NCI-H345 treated with DMSO at 0.1 percent for 48 hours (cell line): Measurements from ENCODE around the gene PIGS.

Experiments
- DNase-seq: peaks from one replicate; lab custom pipeline; 2025; ENCODE audit not compliant: unreplicated experiment; lab: John Stamatoyannopoulos, UW

PIGS gene

DNA sequence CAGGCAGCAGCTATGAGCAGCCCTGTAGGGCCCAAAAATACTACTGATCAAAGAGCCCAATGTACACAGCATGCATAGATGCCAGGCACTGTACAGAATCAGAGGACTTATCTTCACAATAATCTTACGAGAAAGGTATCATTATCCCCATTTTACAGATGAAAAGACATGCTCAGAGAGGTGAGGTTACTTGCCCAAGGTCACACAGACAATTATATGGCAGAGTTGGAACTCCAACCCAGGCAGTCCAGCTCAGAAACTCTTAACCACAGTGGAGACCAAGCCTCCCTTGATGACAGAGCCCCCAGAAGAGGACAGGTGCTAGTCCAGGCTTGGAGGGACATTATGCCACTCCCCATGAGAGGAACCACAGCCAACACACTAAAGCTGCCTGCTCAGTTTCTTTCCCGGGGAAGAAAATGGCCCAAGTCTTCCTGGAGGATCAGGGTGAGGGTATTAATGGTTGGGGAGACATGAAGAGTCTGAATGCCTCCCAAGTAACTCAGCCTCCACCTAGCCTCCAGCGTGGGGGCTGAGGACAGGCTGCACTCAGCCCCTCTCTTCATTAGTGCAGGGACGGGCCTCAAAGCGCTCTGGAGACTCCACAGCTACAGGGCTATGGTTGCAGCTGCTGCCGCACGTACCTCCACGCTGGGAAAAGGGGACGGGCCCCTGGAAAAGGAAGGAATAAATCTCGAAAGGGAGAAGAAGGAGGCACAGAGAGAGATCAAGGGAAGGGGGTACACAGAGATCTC lies 19.7 kb downstream of the PIGS start:
- peak; percentile 7 for DNase-seq

DNA sequence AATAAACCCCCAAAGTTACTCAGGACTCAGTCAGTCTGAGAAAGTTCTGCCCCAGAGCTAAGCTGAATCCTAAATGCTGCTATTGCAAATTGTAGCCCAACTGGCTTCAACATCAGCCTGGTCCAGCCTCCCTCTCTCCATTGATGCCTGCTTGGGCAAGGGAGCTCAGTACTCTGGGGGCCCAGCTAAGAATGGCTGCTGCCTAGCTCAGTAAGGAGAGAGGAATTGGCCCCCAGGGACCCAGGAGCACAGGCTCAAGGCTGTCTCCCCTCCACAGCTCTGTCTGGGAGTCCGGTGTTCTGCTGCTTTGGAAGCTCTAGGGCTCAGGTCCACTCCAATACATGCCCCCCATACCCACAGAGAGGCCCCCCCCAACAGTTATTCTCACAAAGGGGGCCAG lies 20.5 kb downstream of the PIGS start:
- DNase-seq: no peak

DNA sequence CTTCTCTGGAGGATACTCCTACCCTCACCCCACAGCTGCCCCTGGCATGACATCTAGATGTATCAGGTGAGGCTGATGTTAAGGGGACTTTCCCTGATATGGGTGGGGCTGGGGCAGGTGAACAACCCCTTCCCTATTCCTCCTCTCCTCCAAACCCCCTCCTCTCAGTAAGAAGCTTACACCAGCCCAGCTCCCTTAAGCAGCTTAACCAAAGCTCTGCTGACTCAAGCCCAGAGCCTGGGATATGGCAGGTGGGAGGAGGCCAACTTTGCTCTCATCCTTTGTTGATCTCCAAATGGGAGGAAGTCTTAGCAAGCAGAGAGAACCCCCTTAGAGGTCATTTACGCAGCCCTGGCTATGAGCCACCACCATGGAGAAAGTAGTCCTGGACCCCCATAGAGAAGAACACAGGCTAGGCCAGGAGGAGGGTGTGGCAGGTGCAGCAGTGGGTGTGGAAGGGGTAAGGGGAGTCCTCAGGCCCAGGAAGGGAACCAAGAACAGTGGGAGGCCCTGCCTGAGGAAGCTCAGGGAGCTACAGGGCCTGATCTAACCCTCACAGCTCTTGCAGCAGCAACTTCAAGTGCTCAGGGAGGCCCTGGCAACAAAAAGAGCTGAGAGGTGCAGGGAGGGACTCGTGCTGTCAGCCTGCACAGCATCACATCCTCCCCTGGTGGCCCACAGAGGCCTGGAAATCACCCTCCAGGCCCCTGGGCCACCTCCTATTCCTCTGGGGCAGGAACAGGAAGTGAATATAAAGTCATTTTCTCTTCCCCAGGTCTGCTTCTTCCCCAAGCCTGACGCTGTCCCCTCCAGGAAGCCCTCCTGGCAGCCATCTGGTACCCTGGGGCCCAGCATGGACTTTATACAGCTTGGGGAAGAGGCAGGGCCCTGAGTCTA lies 21.8 kb downstream of the PIGS start:
- DNase-seq: no peak

DNA sequence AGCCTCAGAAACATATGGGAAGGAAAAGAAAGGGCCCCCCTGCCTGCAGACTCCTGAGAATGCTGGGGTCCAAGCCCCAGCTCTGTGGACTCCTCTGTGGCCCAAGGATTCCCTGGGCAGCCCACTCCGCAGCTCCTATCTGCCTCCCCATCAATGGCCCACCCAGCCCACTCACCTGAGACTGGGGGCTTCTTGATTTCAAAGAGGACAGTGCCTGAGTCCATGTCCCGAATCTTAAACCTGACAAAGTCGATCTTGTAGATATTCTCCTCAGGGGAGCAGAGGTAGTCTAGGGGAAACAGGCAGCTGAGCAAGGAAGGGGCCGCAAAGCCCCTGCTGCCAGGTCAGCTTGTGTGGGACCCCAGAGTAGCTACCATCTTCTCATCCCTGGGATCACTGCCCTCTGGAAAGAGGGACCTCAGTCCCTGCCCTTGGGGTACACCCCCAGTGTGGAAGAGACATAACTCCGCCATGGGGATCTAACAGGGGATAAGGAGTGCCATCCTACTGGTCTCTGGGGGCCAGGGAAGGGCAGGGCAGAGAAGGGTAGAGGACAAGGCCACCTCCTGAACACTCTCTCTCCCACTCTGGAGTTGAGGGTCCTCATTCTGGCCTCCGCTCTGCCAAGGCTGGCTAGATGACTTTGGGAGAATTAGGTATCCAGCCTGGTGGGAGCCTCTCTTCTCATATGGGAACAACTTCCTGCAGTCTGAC lies 22.8 kb downstream of the PIGS start:
- no peak for DNase-seq

DNA sequence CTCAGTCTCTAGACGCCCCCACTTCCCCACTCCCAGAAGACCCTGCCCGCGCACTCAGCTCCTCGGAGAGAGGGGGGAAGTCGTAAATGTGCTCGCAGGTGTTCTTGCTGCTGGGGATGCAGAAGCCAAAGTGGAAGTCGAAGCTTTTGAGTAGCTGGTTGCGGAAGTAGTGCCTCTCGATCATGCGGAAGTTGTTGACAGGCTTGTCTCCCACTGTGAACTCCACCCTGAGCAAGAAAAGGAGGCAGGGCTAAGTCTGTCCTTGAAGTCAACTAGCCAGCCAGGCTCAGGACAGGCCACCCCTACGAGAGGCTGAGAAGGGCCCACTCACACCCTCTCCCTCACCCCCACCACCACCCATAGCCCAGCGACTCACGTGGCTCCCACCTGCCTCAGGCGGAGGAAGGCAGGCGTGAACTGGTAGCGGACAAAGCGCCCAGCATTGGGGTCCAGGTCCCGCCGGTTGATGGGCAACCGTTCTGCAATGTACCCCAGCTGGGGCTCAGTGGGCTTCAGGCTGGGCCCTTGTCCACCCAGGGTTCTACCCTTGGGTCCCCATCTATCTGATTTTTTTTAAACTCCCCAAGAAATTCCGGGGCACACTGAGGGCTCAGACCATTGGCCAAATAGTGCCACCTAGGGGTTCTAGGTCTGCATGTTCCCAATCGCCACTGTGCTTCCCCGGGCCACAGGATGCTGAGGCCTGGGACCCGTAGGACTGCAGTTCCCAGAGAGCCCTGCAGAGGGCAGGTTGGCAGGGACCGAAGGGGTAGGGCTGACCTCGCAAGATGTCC lies 23.5 kb downstream of the PIGS start:
- DNase-seq: no peak

DNA sequence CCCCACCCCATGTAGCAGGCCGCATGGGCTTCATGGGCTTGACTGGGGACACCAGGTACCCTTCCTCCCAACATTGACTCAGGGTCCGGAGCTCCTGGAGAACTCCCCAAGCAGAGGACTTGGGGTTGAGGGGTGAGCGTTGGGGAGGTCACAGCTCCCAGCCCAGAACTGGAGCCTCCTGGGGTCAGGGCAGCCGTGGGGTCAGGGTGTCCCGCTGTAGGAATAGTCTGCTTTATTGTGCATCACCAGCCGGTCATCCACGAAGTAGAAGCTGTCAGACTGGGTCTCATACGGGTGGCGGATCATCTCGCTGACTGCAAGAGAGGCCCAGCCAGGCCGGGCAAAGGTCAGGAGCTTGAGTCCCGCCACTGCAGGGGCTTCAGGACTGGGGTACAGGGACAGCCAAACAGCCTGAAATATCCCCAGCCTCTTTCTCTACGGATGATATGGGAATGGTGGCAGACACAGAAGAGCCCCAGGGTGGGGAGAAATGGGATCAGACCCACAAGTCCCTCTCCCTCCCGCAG lies 24.2 kb downstream of the PIGS start:
- DNase-seq: no peak

DNA sequence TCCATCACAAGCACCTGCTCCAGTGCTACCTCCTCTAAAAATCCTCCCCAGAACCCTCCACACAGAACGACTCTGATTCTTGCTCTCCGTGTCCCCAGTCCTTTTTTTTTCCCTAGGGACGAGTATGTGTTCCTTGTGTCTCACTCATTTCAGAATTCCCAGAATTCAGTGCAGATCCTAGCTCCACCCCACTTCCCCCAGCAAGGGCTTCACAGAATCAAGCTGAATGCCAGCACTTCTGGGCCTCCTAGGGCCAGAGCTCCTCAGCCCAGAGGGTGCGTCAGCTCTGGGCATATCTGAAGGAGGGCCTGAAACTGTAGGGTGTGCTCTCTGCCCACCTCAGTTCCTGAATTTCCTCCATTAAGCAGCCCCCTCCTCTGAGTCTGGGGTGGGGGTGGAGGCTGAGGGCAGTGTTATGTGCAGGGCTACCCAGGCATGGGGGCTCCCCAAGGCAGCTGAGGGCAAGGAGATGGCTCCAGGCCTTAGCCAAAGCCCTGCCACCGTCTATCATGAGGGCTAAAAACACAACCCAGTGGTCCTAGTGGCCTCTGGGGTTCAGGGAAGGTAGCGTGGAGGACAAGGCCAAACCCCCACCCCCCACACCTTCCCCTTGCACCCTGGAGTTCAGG lies 25.4 kb downstream of the PIGS start:
- no peak for DNase-seq

DNA sequence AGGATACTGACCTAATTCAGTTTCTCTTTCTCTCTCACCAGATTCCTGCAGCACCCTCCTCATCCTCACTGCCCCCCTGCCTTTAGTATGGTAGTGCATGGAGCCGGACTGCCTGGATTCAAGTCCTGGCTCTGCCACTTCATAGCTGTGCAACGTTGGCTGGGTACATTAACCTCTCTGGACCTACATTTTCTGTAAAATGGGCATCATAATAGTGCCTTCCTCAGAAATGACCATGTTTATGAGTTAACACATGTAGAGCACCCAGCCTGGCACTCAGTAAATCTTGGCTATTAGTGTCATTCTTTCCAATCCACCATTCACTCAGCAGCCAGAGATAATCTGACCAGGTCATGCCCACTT lies 26.2 kb downstream of the PIGS start:
- no peak for DNase-seq

DNA sequence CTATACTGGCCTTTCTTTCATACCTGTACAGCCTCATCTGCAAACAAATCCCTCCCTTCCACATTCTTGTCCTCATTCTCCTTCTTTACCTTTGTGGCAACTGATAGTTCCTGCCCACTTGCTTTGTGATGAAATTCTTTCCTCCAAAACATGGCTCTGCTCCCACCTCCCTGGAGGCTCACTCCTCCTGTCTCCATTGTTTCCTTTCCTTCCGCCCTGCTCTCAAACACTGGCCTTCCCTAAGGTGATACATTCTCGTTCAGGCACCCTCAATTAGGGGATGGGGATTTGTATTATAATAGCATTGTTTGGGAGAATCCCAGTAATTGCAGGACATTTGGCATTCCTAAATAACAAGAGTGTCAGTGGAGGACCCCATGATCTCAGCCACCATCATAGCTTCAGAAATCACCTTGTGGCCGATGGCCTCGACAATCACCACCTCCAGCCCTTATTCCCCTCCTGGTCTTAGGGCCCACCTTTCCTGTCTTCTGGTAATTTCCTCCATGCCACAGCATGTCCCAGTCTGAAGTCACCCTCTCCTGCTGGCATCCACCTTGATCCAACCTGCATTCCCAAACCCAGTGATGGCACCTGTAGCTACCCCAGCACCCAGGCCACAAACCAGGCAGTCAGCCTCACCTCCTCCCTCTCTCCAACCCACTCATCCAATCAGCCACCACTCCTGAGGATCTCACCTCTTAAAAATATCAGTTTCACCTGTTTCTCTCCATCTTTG lies 26.8 kb downstream of the PIGS start:
- DNase-seq: no peak

DNA sequence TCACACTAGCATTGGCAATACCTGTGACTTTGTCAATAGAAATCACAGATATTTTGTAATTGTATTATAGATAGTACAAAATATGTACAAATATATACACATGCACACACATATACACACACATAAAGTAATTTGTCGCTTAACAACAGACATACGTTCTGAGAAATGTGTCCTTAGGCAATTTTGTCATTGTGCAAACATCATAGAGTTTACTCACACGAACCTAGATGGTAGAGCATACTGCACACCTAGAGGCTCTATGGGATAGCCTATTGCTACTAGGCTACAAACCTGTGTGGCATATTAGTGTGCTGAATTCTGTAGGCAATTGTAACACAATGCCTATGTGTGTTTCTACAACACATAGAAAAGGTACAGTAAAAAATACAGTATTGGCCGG lies 29.9 kb downstream of the PIGS start:
- no peak for DNase-seq

DNA sequence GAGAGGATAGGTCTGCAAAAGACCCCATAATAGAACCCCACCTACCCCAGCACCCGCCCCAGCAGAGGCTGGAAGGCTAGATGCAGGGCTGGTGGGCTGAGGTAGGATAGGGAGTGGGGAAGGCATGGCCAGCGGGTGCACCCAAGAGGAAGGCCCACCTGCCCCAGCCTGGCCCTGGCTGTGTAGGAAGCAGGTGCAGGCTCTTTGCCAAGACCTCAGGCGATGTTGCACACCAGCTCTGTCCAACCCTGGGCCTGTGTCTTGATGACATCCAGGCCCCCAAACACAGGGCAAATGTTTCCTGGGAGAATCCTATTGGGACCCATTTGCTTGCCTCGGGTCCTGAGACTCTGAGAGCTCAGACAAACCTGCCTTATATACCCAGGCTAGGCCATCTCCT lies 31.1 kb downstream of the PIGS start:
- no peak for DNase-seq

DNA sequence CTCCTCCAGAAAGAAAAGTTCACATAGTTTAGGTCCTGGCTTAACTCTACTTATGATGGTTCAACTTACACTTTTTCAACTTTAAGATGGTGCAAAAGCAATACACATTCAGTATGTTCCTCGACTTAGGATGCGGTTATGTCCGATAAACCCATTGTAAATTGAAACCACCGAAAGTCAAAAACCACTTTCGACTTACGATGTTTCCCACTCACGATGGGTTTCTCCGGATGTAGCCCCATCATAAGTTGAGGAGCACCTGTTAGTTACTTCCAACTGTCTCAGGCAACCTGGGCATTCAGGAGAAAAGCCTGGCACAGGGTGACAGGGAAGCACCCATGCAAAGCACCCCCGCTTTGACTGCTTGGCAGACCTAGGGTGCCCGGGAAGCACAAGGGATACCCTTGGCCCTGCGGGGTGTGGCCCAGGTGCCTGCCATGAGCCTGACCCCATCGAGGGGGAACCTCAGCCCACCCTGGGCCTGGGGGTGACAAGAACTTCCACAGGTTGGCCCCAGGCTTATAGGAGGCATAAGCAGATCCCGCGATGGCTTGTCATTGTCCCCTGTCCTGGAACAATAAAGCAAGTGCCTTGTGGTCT lies 32.9 kb downstream of the PIGS start:
- no peak for DNase-seq

DNA sequence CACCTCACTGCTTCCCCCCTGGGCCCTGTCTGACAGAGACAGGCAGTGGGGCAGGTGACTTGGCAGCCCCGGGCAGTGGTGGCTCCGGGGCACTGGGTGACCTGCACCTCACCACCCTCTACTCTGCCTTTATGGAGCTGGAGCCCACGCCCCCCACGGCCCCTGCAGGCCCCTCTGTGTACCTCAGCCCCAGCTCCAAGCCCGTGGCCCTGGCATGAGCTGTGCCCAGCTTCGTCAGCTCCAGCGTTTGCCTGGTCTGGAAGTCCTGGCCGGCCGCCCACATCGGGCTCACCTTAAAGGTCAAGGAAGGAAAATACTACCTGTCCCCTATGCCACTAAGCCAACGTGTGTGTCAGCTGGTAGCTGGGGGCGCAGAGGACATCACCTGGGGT lies 34.1 kb downstream of the PIGS start:
- no peak for DNase-seq

DNA sequence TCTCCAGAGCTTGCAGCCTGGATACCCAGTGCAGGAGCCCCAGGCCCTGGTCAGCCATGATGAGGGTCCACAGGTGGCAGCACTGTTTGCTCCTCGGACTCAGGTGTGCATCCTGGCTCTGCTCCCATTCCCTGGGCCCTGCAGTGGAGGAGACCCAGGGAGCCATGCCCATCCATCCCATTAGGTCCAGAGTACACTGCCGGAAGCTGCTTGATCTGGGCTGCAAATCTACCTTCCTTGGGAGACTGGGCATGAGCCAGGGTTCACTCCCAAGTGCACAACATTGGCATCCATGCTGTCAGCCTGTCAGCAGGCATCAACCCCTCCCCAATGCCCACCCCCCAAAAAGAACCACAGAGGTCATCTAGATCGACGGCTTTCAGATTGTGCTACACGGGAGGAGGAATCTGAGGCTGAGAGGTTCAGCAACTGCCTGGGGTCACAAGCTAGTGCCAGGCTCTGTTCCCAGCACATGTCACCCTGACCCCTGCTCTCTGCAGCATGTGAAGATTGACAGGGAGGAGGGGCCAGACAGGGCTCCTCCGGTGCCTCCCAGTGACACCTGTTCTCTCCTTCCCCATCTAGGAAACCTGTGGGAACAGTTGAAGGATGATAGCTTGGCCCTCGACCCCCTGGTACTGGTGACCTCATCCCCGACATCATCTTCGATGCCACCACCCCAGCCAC lies 34.6 kb downstream of the PIGS start:
- DNase-seq: no peak

DNA sequence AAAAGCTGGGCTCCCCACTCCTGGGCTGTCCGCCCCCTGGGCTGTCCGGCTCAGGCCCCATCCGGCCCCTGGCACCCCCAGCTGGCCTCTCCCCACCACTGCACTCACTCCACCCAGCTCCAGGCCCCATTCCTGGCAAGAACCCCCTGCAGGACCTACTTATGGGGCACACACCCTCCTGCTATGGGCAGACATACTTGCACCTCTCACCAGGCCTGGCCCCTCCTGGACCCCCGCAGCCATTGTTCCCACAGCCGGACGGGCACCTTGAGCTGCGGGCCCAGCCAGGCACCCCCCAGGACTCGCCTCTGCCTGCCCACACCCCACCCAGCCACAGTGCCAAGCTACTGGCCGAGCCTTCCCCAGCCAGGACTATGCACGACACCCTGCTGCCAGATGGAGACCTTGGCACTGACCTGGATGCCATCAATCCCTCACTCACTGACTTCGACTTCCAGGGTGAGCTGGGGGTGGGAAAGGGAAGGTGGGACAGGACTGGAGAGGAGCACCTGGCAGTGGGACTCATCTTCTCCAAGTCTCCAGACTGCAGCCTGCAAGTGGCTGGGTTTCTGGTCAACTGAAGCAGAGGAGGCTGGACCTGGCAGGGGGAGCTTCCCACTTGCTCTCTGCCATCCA lies 36.5 kb downstream of the PIGS start:
- DNase-seq: no peak

DNA sequence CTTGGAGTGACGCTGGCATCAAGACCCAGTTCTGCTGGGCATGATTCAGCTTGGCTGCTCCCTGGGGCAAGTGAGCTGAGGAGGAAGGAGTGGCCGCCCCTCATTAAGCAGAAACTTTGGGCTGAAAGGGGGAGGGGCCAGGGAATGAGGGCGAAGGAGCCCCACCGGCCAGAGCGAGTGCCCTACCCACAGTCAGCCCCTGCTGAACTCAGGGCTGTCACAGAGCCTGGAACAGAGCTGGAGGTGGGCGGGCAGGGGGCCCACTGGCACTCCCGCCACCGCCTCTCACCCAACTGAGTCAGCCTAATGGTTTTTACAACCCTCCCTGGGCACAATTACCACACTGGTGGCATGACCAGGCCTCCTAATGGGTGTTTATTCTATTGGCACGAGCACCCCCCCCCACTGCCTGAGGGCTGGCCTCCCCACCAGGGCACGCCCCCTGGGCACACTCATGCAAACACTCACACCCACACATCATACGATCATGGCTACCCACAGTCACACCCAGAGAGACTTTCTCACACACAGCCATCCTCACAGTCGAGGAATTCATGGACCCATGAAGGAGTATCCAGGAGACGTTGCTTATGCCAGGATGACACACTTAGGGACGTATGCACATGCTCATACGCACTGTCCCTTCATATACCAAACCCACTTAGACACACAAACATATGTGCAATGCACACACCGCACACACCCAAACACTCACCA lies 38.1 kb downstream of the PIGS start:
- no peak for DNase-seq
